ENCODE results near the gene MLLT6.
"Not testable (repeated sequence)": the region's sequence is repeated elsewhere in the genome, so short reads cannot be mapped to it uniquely, and the experiment has no call there.

GRCh38 chr17:38726145-38726544, 21.1 kb downstream of the MLLT6 start:
- not testable (repeated sequence) for TF ChIP-seq CTCF (conservative IDR thresholded peaks at IDR 0.05; ENCODE audit: low read depth, low read length); EZH2phosphoT487 (IDR thresholded peaks at IDR 0.05; ENCODE audit: borderline replicate concordance, low read length)
